BLaER1 treated with 17β-estradiol and CSF1 and Interleukin-3, amounts not matched to agents 10 nM and 100 nM (cell line): ENCODE results near the gene ZNF124.
"Not testable (repeated sequence)": the region's sequence is repeated elsewhere in the genome, so short reads cannot be mapped to it uniquely, and the experiment has no call there.

Experiments used
- H3K27ac ChIP-seq, 11 experiments: shearing (Covaris generic); formaldehyde crosslinking; 2 replicates each; pipeline ENCODE4 v1.8.1; 2022
- H3K27me3 ChIP-seq, 11 experiments: shearing (Covaris generic); formaldehyde crosslinking; 2 replicates each; pipeline ENCODE4 v1.8.1; 2022
- H3K36me3 ChIP-seq, 11 experiments: shearing (Covaris generic); formaldehyde crosslinking; 2 replicates each; pipeline ENCODE4 v1.8.1; 2022
- H3K4me1 ChIP-seq, 10 experiments: shearing (Covaris generic); formaldehyde crosslinking; 2 replicates each; pipeline ENCODE4 v1.8.1; 2022
- H3K4me2 ChIP-seq, 11 experiments: shearing (Covaris generic); formaldehyde crosslinking; 2 replicates each; pipeline ENCODE4 v1.8.1; 2022
- H3K4me3 ChIP-seq, 10 experiments: shearing (Covaris generic); formaldehyde crosslinking; 2 replicates each; pipeline ENCODE4 v1.8.1; 2022
- H3K9ac ChIP-seq, 11 experiments: shearing (Covaris generic); formaldehyde crosslinking; 2 replicates each; pipeline ENCODE4 v1.8.1; 2022
- H3K9me3 ChIP-seq, 11 experiments: shearing (Covaris generic); formaldehyde crosslinking; replicated peaks in 1 of 11; 2 replicates each; pipeline ENCODE4 v1.8.1; 2022
- H4K20me1 ChIP-seq, 11 experiments: shearing (Covaris generic); formaldehyde crosslinking; 2 replicates each; pipeline ENCODE4 v1.8.1; 2022
- Cebpa-rat ChIP-seq, 11 experiments: shearing (Covaris generic); IDR thresholded peaks; 2 replicates each; pipeline ENCODE4 v1.8.1; 2022

Gene ZNF124

DNA sequence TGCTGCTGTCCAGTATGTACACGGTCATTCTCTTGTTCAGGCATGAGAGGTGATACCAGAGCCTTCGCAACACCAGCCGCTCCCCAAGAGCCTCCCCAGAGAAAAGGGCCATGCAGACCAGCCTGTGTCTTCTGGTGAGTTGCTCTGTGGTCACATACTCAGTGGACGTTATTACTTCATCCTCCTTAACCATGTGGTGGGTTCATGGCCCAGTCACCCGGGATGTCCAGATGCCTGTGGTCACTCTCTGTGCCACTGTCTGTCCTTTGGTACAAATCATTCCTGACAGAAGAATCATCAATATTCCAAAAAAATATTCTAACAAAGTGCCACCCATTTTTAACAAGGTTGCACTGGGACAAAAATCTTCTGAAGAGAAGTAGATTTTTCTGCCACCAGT lies 8.8 kb upstream of the ZNF124 start:
- H3K4me3 ChIP-seq = no peak overlapping the region
- no peak overlapping the region for H3K4me2 ChIP-seq
- peaks cover 0 to 5% (median 3%) of the 10 kb centered on the region in 10 experiments; a peak in 9 of 20 replicates for H3K4me1 ChIP-seq
- TF ChIP-seq Cebpa-rat (IDR thresholded peaks at IDR 0.05) = no peak
- no peak overlapping the region for H3K9ac ChIP-seq
- H3K27me3 ChIP-seq = no peaks in the 10 kb centered on the region
- H4K20me1 ChIP-seq = no peaks in the 10 kb centered on the region
- peaks cover 37 to 91% (median 43%) of the 10 kb centered on the region in 11 experiments for H3K9me3 ChIP-seq
- peaks cover 17 to 43% (median 28%) of the 10 kb centered on the region in 11 experiments for H3K36me3 ChIP-seq
- no peak overlapping the region for H3K27ac ChIP-seq

DNA sequence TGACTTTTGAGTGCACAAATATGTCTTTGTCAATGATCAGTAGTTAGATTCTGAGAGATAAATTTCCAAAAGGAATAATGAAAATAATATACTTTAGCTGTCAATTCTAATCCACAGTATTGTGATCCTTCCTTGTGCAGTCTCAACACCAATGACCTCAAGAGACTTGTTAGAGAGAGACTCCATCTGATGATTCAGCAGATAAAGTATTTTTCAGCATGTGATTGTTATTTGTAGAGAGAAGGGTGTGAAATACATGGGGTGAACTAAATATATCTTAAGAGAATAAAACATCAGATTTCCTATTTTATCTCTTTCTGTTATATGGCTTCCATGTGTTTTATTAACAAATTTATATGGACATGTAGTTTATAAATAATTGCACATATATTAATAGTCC lies 5.9 kb upstream of the ZNF124 start:
- TF ChIP-seq Cebpa-rat (IDR thresholded peaks at IDR 0.05) = no peak
- Histone ChIP-seq H4K20me1 (peaks cover 0 to 8% (median 0%) of the 10 kb centered on the region in 11 experiments; a peak in 9 of 22 replicates), H3K4me2 (no peak overlapping the region), H3K27ac (no peak overlapping the region), H3K4me3 (no peak overlapping the region), H3K9ac (no peak overlapping the region), H3K9me3 (peaks cover 8 to 79% (median 14%) of the 10 kb centered on the region in 11 experiments), H3K4me1 (peaks cover 12 to 30% (median 17%) of the 10 kb centered on the region in 10 experiments), H3K36me3 (peaks cover 0 to 15% (median 7%) of the 10 kb centered on the region in 11 experiments; a peak in 10 of 22 replicates), H3K27me3 (no peaks in the 10 kb centered on the region)

DNA sequence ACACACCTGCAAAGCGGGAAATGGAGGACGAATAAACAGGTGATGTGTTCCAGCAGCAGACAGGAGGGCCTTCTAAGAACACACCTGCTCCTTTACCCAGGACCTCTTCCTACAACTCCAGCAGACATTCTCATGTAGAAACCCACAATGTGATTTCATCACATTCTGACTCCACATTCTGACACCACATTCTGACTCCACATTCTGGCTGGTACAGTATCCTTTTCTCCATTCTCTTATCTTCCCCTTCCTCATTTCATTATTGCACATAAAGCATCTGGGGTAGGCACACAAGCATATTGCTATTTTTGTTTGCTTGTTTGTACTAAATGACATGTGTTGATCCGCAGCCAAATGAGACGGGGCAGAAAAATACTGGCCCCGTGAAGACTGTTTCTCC lies 3.6 kb upstream of the ZNF124 start:
- peaks cover 0 to 10% (median 6%) of the 10 kb centered on the region in 11 experiments; a peak in 5 of 22 replicates for H3K36me3 ChIP-seq

DNA sequence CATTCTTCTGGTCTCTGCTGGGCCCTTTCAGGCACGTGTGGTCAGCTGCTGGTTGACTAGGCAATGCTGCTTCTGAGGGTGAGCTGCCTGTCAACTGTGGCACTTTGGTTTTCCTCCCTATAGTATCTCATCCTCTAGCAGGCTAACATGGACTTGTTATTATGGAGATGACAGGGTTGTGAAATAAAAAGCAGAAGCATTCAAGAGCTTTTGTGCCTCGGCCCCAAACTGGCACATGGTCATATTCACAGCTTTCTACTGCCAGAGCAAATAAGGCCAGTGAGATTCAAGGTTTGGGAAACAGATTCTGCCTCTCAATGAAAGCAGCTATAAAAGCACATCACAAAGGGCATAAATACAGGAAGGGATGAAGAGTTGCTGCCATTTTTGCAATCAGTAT lies 1.6 kb upstream of the ZNF124 start:
- Histone ChIP-seq H3K9ac (peak overlapping the region in 6 of 11 experiments; percentile 13 to 56 (median 28); a peak in 7 of 22 replicates), H4K20me1 (peaks cover 3 to 22% (median 12%) of the 10 kb centered on the region in 11 experiments; a peak in 19 of 22 replicates), H3K36me3 (peaks cover 3 to 22% (median 19%) of the 10 kb centered on the region in 11 experiments), H3K27ac (peak overlapping the region in 8 of 11 experiments; percentile 31 to 89 (median 74); a peak in 14 of 22 replicates), H3K9me3 (peaks cover 9 to 40% (median 19%) of the 10 kb centered on the region in 11 experiments), H3K4me2 (peak overlapping the region; percentile 49 to 99 (median 74)), H3K27me3 (no peaks in the 10 kb centered on the region), H3K4me3 (0 out of 20 replicates have a peak overlapping the region, but pooled peaks of 1 of the 10 experiments have one; percentile 36), H3K4me1 (peaks cover 25 to 47% (median 30%) of the 10 kb centered on the region in 10 experiments)
- 0 out of 22 replicates have a peak, but pooled peaks of 1 of the 11 experiments have one; percentile 16 for TF ChIP-seq Cebpa-rat (IDR thresholded peaks at IDR 0.05)

More for the DNA sequence above, 3.6 kb upstream of the ZNF124 start:
- H3K27me3 ChIP-seq = no peaks in the 10 kb centered on the region
- TF ChIP-seq Cebpa-rat (IDR thresholded peaks at IDR 0.05) = no peak
- H3K4me2 ChIP-seq = peak overlapping the region in 2 of 11 experiments; percentile 92 to 99; a peak in 4 of 22 replicates
- peaks cover 0 to 14% (median 0%) of the 10 kb centered on the region in 11 experiments; a peak in 9 of 22 replicates for H4K20me1 ChIP-seq
- H3K9me3 ChIP-seq = peaks cover 2 to 56% (median 7%) of the 10 kb centered on the region in 11 experiments; a peak in 19 of 22 replicates
- H3K4me1 ChIP-seq = peaks cover 18 to 37% (median 24%) of the 10 kb centered on the region in 10 experiments
- no peak overlapping the region for H3K4me3 ChIP-seq
- H3K27ac ChIP-seq = no peak overlapping the region
- no peak overlapping the region for H3K9ac ChIP-seq

DNA sequence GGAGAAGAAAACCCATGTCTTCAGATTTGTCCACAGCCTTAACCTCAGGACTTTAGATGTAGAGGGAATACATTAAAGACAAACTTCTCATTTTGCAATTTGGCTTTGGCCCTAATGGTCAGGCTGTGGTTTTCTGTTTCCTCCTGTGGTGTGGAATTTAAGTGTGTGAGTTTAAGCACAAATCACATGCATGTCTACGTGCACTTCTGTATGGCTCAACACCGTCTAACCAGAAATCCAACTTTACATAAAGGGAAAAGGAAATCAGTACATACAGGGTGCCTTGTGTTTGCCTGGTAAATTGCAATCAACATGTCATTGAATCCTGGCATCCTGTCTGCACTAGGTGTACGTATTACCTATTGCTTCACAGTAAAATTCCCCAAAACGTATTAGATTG lies 1.2 kb upstream of the ZNF124 start:
- Histone ChIP-seq H3K4me3 (peak overlapping the region in 3 of 10 experiments; percentile 15 to 36 (median 33); a peak in 4 of 20 replicates), H3K4me2 (peak overlapping the region; percentile 49 to 99 (median 74)), H3K36me3 (peaks cover 7 to 26% (median 23%) of the 10 kb centered on the region in 11 experiments), H3K4me1 (peaks cover 25 to 51% (median 30%) of the 10 kb centered on the region in 10 experiments), H3K9ac (peak overlapping the region in 10 of 11 experiments; percentile 27 to 78 (median 41); a peak in 14 of 22 replicates), H3K27me3 (no peaks in the 10 kb centered on the region), H3K27ac (peak overlapping the region in 10 of 11 experiments; percentile 8 to 89 (median 66); a peak in 18 of 22 replicates), H3K9me3 (peaks cover 13 to 41% (median 24%) of the 10 kb centered on the region in 11 experiments), H4K20me1 (peaks cover 3 to 27% (median 17%) of the 10 kb centered on the region in 11 experiments; a peak in 19 of 22 replicates)
- peak in 1 of 11 experiments; percentile 15; a peak in 2 of 22 replicates for TF ChIP-seq Cebpa-rat (IDR thresholded peaks at IDR 0.05)

DNA sequence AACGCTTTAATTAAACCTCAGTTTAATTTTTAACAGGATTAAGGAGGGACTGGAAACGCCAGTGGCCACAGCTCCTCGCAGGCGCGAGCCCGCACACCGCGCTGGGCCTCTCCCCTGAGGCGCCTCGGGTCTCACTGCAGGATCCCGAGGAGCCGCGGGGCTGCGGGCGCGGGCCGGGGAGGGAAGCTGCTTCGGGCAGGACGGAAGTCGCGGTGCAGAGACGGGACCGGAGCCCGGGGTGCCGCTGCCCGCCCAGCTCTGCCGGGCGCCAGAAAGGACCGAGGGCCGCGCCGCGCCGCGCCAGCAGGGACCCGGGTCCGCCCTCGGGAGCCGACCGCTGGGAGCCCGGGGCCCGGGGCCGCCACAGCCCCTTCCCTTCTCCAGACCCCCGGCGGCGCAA lies 377 bp downstream of the ZNF124 start:
- not testable (repeated sequence) for H3K27ac ChIP-seq, H3K27me3 ChIP-seq, H3K4me3 ChIP-seq, H3K9ac ChIP-seq, H3K4me2 ChIP-seq
- peaks cover 29 to 52% (median 35%) of the 10 kb centered on the region in 11 experiments for H3K9me3 ChIP-seq
- peaks cover 3 to 41% (median 25%) of the 10 kb centered on the region in 11 experiments; a peak in 19 of 22 replicates for H4K20me1 ChIP-seq
- H3K36me3 ChIP-seq = peaks cover 22 to 42% (median 36%) of the 10 kb centered on the region in 11 experiments
- peaks cover 24 to 63% (median 28%) of the 10 kb centered on the region in 10 experiments for H3K4me1 ChIP-seq

DNA sequence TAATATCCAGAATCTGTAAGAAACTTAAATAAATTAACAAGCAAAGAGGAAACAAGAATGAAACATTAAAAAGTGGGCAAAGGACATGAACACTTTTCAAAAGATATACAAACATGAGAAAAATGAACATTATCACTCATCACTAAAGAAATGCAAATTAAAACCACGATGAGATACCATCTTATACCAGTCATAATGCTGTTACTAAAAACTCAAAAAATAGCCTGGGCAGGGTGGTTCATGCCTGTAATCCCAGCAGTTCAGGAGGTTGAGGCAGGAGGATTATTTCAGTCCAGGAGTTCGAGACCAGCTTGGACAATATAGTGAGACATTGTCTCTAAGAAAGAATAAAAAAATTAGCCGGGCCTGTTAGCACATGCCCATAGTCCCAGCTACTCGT lies 6.1 kb downstream of the ZNF124 start:
- Histone ChIP-seq H3K4me1 (peaks cover 6 to 27% (median 7%) of the 10 kb centered on the region in 10 experiments; a peak in 18 of 20 replicates), H3K27ac (no peak overlapping the region), H3K9ac (no peak overlapping the region), H3K36me3 (peaks cover 74 to 96% (median 90%) of the 10 kb centered on the region in 11 experiments), H3K27me3 (no peaks in the 10 kb centered on the region), H4K20me1 (peaks cover 3 to 81% (median 27%) of the 10 kb centered on the region in 11 experiments; a peak in 18 of 22 replicates), H3K4me2 (no peak overlapping the region), H3K9me3 (peaks cover 79 to 94% (median 91%) of the 10 kb centered on the region in 11 experiments), H3K4me3 (peak overlapping the region; percentile 0 to 62 (median 22); a peak in 11 of 20 replicates)
- TF ChIP-seq Cebpa-rat (IDR thresholded peaks at IDR 0.05) = no peak

DNA sequence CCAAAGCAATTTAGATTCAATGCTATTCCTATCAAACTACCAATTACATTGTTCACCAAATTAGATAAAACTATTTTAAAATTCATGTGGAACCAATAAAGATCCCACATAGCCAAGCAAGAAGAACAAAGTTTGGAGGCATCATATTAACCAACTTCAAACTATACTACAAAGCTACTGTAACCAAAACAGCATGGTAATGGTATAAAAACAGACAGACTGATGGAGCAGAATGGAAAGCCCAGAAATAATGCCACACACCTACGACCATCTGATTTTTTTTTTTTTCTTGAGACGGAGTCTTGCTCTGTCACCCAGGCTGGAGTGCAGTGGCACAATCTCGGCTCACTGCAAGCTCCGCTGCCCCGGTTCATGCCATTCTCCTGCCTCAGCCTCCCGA lies 7.1 kb downstream of the ZNF124 start:
- Histone ChIP-seq H3K36me3 (peaks cover 84 to 99% (median 96%) of the 10 kb centered on the region in 11 experiments), H3K9me3 (peaks cover 89 to 98% (median 95%) of the 10 kb centered on the region in 11 experiments)

DNA sequence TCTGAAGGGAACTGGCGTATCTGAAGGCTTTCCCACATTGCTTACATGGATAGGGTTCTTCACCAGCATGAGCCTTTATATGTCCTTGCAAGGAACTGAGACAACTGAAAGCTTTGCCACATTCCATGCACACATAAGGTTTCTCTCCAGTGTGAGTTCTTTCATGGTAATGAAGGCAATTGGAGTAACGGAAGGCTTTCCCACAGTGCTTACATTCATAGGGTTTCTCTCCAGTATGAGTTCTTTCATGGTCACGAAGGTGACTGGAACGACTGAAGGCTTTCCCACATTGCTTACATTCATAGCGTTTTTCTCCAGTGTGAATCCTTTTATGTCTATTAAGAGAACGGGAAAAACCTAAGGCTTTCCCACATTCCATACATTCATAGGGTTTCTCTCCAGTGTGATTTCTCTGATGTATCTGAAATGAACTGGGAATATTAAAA lies 15.0 kb downstream of the ZNF124 start:
- H3K27ac ChIP-seq = no peak overlapping the region
- no peak for TF ChIP-seq Cebpa-rat (IDR thresholded peaks at IDR 0.05)
- H3K9ac ChIP-seq = no peak overlapping the region
- peaks cover 0 to 43% (median 8%) of the 10 kb centered on the region in 11 experiments; a peak in 8 of 22 replicates for H4K20me1 ChIP-seq
- H3K27me3 ChIP-seq = no peaks in the 10 kb centered on the region; a peak in 2 of 22 replicates
- peak overlapping the region; percentile 25 to 51 (median 40) for H3K4me3 ChIP-seq
- peaks cover 100% of the 10 kb centered on the region in 11 experiments for H3K9me3 ChIP-seq
- H3K36me3 ChIP-seq = peaks cover 96 to 100% (median 99%) of the 10 kb centered on the region in 11 experiments
- H3K4me2 ChIP-seq = no peak overlapping the region
- no peaks in the 10 kb centered on the region for H3K4me1 ChIP-seq

More for the DNA sequence above, 7.1 kb downstream of the ZNF124 start:
- Histone ChIP-seq H3K4me2 (no peak overlapping the region), H4K20me1 (peaks cover 3 to 86% (median 34%) of the 10 kb centered on the region in 11 experiments; a peak in 18 of 22 replicates), H3K4me1 (peaks cover 6 to 22% (median 6%) of the 10 kb centered on the region in 10 experiments; a peak in 17 of 20 replicates), H3K4me3 (peak overlapping the region in 9 of 10 experiments; percentile 0 to 36 (median 23); a peak in 9 of 20 replicates), H3K27me3 (no peaks in the 10 kb centered on the region), H3K9ac (no peak overlapping the region), H3K27ac (no peak overlapping the region)
- no peak for TF ChIP-seq Cebpa-rat (IDR thresholded peaks at IDR 0.05)
